Activated naive CD4-positive, alpha-beta T cell treated with anti-CD3 and anti-CD28 coated beads, Interleukin-2, amount 50 U/mL, for 16 hours (primary cell): ENCODE measurements around the gene NPTXR.

Source experiments
- DNase-seq: peaks from one replicate; pipeline ENCODE4 v3.0.0-alpha.2; 2020

The NPTXR gene

DNA sequence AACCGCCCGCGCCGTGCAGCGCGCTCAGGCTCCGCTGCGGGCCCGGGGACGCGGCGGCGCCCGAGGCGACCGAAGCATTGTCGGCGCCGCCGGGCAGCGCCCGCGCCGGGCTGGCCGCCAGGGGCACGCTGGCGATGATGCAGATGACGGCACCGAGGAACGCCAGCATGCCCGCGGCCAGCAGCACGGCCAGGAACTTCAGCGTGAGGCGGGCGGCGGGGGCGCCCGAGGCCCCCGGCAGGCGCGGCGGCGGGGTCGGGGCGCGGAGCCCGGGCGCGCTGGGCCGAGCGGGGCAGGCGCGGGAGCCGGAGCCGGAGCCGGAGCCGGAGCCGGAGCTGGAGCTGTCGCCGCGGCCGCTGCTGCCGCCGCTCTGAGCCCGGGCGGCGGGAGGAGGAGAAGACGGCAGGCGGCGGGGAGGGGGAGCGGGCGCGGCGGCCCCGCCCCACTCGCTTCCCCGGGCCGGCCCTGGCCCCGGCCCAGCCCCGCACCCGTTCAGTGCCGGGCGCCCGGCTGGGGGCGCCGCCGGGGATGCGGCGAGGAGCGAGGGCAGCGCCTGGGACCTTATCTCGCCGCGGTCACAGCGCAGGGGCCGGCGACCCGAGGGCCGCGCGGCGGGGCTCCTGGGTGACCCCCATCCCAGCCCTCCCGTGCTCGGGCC is at the start of gene NPTXR:
Gene NPTXR (minus strand): TSS at position 372 of the 658 bp plus-strand sequence.
- DNase-seq, result peak; percentile 51

DNA sequence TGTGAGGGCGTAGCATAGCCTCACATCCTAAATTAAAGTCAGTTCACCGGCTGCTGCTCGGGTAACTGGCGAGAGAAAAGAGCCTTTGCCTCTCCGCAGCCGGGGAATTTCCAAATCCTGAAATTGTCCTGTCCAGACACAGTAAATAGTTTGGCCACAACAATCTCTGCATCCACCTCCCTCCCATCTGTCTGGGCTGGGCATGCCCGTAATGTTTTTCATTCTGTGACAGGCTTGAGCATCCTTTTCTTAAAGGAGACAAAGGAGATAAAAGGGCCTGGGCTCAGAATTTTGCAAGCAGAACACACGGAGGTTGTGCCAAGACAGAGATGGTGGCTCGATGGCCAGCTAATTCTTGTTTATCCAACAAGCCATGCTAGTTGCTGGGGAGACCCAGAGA is 47.4 kb upstream of the NPTXR start:
- DNase-seq, result no peak

DNA sequence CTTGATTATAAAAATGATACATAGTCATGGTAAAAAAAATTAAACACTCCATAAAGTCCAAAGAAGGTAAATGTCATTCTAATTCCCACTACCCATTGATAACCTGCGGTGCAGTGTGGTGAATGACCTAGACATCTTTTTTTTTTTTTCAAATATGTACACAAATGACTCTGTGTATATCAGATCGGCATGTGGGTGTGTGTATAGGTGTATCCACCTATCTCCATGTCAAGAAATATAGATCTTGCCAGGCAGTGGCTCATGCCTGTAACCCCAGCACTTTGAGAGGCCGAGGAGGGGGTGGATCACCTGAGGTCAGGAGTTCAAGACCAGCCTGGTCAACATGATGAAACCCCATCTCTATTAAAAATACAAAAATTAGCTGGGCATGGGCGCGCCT is 46.5 kb upstream of the NPTXR start:
- DNase-seq, result no peak

DNA sequence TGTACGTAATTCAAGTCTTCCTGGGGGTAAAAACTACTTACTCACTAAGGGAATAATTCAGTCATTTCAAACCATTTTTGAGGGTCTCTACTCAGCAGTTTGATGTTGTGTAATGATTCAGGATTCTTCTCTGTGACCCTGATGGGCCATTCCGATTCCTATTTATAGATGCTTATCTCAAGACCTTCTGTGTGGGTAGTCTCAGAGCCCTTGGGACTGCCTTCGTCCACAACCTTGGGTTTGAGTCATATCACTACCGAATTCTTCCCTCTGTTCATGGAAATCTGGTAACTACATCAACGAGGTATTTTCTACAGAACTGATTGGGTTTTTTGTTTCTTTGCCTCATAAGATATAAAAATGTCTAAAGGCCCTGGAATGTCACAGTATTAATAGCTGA is 42.5 kb upstream of the NPTXR start:
- DNase-seq, result no peak

DNA sequence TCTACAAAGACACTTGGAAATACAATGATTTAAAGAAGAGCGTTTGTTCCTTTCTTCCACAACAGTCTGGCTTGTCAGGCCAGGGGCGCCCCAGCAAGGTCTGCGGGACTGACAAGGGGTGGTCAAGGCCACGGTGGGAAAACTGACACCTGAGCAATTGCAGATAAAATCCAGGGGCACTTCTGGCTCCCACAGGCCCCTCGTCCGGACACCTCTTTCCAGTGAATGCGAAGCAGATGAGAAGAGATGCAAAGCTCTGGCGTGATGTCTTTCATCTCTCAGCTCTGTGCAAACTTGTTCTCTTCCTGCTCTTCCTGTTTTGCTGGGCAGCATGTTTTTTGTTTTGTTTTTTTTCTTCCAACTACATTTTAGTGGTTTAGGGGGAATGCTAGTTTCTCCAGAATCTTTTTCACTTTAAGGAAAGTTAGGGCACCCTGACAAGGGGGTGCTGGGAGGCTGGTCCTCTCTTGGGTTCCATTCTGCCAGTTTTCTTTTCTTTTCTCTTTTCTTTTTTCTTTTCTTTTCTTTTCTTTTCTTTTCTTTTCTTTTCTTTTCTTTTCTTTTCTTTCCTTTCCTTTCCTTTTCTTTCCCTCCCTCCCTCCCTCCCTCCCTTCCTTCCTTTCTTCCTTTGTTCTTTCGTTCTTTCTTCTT is 39.3 kb upstream of the NPTXR start:
- no peak for DNase-seq

DNA sequence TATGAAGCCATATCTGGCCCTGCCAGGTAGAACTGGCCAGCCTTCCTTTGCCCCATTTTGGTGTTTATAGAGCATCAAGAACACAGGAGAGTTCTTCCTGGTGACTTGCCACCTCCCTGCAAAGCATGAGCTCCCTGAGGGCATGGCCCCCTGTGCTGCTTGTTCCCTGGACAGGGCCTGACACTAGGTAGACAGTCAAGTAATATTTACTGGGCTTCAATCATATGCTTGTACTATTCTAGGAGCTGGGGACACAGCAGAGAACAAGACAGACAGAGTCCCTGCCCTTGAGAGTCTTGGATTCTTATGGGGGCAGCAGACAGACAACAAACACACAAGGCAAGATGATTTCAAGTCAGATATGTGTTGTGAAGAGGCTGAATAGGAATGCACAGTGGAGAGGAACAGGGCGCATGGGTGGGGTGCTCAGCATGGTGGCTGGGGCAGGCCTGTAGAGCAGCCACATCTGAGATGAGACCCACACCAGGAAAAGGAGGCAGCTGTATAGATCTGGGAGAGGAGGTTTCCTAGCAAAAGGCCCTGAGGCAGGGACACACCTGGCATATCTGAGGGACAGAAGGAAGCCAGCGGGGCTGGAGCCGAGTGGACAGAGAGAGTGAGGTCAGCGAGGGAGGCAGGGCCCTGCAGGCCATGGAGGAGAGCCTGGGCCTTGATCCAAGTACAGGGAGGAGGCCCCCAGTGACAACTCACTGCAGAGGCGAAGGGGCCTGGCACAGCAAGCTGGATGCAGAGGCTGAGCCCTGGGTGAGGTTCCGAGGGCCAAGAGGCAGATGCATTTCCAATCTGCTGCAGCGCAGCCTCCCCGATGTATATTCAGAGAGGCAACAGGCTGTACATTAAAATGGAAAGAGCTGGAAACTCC is 38.4 kb upstream of the NPTXR start:
- no peak for DNase-seq

DNA sequence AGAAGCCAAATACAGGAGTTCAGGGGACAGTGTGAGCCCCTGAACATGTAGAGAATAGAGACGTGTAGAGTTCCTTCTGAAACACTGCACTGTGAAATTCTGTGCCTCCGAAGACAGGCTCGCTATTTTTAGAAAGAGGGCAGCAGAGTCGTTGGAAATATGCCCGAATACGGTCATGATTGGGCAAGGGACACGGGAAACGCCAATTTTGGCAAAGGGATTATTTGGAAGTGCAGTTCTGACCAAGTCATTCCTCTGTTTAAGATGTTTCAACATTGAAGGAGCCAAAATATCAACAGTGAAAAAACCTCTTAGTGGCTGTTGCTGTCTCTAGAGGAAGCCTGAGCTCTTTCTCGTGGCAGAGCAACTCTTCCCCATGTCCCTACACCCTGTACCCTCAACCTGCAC is 37.6 kb upstream of the NPTXR start:
- DNase-seq, result no peak

DNA sequence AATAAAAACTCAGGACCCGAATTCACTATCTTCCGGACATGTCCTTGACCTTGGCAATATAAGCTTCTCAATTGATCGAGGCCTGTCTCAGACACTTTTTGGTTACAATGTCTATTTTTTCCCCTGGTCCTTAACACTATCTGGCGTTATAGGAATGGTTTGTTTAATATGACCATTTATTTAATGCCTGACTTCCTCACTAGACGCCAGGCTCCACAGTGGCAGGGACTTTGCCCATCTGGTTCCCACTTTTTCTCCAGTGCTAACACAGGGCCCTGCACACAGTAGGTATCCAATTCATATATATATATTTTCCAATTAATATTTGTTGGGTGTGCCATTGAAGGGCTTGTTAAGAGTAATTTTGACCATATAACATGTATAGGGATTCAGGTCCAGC is 36.1 kb upstream of the NPTXR start:
- DNase-seq, result no peak

DNA sequence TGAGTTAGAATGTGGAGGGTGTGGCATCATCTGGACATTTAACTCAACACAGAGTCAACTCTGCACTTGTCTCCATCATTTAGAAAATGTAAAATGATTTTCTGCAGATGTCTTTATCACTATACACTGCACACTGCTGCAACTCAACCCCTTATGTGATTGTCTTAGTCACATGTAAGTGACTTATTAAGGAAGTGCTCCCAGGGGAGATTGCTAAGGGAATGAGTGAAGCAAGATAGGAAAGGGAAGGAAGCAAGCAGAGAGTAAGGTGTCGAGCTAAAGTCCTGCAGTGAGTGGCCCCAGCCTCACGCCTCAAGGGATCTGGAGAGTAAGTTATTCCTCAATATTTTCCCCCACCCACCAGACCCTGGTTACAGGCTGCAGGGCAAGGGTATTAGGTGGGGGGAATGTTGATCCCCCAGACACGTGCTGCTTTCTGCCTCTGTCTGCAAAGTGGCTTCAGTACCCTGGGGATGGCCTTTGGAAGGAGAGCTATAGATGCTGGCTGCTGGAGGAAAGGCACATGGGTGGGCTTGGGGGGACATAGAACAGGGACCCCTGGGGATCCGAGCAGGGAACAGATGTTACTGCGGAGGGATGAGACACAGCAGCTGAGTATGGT is 35.4 kb upstream of the NPTXR start:
- no peak for DNase-seq

DNA sequence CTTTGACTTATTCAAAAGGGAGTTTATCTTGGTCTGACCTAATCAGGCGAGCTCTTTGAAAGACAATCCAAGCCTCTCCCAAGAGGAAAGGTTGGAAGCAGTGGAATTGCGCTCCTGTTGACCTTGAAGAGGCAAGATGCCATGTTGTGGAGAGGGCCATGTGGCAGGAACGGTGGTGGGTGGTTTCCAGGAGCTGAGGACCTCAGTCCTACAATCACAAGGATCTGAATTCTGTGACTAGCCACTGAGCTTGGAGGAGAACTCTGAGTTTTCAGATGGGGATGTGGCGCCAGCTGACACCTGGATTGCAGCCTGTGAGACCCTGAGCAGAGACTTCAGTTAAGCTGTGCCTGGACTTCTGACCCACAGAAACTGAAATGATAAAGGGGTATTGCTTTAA is 34.2 kb upstream of the NPTXR start:
- DNase-seq, result no peak

DNA sequence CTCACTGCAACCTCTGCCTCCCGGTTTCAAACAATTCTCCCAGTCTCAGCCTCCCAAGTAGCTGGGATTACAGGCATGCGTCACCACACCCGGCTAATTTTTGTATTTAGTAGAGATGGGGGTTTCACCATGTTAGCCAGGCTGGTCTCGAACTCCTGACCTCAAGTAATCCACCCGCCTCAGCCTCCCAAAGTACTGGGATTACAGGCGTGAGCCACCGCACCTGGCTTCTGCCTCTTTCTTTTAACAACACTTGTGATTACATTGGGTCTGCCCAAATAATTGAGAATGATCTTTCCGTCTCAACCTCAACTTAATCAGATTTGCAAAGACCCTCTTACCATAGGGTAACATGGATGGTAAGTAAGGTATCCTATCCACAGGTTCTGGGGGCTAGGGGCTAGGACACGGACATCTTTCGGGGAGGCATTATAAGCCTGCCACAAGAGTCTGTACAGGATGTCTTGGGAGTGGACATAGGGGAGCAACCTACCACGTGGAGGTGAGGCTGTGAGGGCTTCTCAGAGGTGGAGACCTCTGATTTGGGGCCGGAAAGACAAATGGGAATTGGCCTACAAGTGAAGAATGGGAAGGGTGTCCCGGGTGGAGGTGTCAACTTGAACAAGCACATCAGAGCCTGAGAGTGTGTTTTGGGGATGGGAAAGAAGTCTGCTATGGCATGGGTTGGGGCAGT is 30.8 kb upstream of the NPTXR start:
- no peak for DNase-seq

DNA sequence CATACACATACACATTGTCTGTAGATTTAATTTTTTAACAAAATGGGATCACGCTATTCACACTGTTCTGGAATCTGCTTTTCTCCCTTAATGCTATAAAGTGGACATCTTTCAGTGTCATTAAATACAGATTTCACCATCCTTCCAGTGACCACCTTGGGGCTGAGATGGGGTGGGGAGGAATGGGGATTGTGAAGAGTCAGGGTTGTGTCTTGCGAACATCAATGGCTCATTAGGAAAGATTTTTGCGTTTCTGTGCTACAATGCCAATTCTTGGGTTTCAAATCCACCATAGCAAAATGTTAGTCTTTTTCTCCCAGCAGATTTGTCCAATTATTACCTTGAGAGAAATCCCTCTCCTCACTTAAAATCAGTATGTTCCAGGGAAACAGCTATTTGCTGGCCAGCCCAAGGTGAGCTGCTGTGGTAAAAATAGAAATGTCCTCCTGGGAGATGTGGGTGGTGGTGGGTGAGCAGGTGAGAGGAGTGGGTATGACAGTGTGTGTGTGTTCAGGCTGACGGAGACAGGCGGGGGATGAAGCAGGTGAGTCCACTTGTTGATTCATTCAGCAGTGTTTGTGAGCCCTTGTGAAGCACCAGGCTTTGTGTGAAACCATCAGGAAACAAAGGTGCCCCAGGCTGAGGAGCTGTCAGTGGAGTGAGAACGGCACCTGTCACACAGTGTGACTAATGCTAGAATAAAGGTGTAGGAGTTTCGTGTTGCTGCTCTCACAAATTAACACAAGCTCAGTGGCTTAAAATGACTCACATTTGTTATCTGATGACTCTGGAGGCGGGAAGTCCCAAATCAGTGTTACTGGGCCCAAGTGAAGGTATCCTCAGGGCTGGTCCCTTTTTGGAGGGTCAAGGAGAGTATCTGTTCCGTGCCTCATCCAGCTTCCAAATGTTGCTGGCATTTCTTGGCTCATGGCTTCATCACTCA is 29.9 kb upstream of the NPTXR start:
- peak; percentile 83 for DNase-seq

DNA sequence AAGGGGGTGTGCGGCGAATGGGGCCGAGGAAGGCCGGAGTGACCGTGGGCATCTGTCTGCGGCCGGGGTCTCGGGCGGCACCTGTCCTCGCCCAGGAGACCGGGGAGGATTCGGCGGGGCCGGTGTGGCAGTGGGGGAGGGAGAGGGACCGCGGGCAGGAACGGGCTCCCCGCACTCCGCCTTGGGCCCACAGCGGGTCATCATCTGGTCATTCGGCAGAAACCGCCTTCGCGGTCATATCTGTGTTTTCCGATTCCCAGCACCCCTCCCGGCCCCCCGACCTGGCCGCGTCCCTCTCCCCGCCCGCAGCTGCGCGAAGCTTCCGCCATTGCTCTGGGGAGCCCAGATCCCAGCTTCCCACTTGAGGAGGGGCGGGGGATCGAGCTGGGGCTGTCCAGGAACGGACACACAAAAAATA is 29.0 kb upstream of the NPTXR start:
- no peak for DNase-seq

DNA sequence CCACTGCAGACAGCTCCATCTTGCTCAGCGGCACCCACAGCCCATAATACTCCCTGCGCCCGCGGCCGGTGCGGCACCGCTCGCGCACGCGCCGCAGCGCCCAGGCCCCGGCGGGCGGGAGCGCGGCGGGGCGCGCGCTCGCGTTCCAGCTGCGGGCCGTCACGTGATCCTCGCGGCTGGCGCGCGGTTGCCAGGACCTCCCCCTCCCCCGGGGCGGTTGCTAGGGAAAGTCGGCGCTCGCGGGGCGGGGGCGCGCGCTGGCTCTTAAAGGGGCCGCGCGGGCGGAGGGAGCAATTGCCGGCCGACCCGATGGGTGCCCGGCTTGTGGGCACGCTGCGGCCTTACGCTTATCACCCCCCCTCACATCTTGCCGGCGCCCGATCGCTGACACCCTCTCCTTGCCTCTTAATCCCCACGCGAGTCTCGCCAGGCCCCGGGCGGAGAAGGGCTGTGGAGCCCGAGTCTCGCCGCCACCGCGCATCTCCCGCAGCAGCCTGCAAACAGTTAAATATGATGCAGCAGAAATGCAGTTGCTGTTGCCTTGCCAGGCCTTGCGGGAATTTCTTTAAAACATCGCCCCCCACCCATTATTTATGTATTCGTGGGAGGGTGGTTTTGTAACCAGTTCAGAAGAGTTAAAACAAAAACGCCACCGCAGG is 28.5 kb upstream of the NPTXR start, which contains the start of gene CBX6:
Gene CBX6 (minus strand): TSS at position 45 of the 659 bp plus-strand sequence. CDS start 26 bp downstream, at position 19.
- peak; percentile 97 for DNase-seq

DNA sequence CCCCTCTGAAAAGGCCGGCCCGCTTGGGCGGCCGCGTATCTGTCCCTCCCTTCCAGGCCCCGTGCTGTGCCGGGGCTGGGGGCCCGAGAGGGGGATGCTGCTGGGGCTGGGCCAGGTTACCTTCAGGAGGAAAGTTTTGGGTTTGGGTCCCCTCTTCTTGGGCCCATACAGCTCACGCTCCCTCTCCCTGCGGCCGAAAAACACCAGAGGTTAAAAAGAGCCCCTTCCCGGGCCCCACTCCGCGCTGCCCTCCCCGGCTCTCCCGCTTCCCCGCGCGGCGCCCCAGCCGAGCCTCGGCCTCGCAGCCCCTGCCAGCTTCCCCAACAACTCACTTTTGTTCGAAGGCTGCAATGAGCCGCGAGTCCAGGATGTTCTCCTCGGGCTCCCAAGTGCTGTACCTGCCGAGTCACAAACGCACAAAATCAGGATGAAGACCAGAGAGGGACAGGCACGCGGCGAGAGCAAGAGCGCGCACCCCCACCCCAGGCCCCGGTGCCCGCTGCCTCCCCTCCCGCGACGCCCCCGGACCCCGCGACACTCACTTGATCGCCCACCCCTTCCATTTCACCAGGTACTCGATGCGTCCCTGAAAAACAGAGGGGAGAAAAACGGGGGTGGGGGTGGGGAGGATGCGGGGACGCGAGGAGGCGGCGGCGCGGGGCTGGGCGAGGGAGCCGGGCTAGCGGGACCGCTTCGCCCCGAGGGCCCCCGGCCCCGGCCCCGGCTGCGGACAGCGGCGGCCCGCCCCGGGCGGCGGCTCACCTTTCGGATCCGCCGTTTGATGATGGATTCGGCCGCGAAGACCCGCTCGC is 27.7 kb upstream of the NPTXR start:
- DNase-seq, result peak; percentile 50

DNA sequence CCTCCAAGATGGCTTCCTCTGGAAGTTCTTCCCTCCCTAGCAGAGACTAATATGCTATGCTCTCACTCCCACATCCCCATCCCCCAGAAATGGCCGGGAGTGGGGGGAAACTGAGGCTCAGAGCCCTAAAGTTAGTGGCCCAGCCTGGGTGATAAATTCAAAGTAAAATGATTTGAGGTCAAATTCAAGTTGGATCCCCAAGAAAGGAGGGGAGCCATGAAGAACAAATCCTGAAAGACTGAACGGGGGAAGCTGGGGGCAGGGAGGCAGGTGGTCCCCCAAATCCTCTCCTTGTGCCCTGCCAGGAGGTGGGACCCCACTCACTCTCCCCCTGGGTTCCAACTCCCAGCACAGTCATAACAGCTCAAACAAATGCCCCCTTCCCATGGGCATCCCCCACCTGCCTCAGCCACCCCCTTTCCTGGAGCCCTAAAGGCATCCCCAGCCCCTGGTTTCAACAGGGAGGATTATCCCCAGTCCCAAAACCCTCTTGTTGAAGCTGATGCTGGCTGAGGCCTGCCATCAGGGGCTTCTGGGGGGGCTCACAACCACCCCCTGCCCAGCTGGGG is 27.0 kb upstream of the NPTXR start:
- no peak for DNase-seq

DNA sequence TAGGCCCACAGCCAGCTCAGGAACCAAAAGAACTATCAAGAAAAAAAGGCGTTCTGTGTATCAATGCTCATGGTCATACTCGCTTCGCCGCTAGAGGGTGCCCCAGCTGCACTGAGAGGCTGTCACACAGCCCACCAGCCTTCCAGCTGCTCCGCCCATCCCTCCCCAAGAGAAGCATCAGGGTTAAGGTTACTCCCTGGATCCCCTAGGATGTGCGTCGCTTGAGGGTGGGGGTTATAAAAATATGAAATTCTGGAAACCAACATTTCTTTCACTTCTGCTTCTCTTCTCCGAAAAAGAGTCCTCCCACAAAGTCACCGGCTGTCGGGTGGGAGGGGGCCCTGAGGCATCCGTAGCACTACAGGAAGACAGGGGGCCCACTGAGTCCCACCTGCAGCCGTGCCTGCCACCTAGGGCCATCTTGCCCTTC is 26.5 kb upstream of the NPTXR start:
- peak; percentile 91 for DNase-seq

DNA sequence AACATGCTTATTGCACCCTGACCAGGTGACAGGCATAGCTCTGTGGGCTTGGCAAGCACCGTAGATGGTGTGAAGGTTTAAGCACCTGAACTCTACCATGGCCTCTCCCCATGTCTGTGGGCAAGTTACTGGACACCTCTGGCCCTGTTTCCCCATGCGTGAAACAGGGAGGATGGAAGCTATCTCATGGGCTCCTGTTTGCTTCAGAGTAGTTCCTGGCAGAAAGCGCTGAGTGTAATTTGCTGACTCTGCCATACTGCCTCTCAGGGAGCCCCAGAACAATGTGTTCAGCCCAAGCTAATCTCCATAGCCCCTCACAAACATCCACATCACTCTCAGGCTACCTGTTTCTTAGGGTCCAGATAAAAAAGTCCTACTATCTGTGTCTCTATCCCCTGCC is 25.8 kb upstream of the NPTXR start:
- DNase-seq, result no peak

DNA sequence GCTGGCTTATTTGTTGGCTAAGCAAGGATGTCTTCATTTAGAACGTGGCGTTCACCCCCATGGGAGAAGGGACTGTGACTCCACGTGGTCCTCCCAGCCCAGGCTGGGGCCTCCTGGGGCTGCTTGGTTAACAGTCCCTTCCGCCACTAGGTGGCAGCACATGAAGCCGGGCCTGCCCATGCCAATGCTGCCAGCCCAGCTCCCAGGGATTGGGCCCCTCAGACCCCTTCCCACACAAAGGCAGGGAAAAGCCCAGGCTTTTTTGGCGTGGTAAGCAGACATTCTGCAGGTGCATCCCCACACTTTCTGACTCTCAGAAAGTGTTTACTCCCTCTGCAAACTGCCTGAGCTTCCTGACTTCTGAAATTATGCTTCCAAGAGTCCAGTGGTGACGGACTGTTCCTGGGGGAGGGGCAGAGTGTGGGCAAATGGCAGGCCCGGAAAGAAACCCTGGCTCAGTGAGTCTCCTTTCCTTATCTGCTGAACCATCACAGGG is 25.1 kb upstream of the NPTXR start:
- peak; percentile 86 for DNase-seq
